NCI-H82 (cell line): ENCODE data around the gene PROKR2.

Source experiments
- DNase-seq: peaks from one replicate; lab custom pipeline; 2025; lab: John Stamatoyannopoulos, UW

Gene PROKR2

GRCh38 chr20:5282561-5282960 is 34.2 kb downstream of the PROKR2 start:
- DNase-seq, result no peak

- DNase-seq, result no peak
Observed at GRCh38 chr20:5279661-5280060, 37.1 kb downstream of the PROKR2 start.

- DNase-seq, result no peak
Observed at GRCh38 chr20:5272268-5272667, 44.5 kb downstream of the PROKR2 start.

GRCh38 chr20:5270603-5271002 is 46.2 kb downstream of the PROKR2 start:
- DNase-seq, result no peak

GRCh38 chr20:5268449-5268848 is 48.3 kb downstream of the PROKR2 start:
- no peak for DNase-seq

- DNase-seq, result no peak
Observed at GRCh38 chr20:5267092-5267491, 49.7 kb downstream of the PROKR2 start.
